T follicular helper cell (primary cell): ENCODE results near the gene ARHGDIG.

ENCODE experiments used
- DNase-seq: peaks from one replicate; pipeline ENCODE4 v3.0.0-alpha.2; 2020; ENCODE audit warnings: low read depth

Gene ARHGDIG

DNA sequence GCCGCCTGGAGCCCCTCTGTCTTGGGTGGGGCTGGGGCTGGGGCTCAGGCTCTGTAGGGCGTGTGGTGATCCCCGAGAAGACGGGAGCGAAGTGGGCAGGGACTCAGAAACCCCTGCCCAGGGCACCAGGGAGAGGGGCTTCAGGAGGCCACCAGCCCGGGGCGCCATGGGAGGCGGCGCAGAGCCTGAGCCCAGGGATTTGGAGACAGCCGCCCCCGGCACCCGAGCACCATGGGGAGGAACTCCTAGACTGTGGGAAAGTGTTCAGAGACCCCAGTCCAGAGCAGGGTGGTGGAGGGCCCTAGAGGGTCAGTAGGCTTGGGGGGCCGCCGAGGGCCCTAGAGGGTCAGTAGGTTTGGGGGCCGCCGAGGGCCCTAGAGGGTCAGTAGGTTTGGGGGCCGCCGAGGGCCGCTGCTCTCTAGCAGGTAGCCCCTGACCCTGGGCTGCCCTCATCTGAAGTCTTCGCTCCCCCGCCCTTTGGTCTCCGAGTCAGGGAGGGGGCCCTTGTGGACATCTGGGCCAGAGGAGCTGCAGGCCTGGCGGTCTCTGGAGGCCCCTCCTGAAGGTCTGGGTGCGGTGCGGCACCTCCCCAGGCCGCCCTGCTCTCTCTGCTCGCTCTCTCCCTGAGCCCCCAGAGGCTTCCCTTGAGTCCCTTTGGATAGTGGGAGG lies 734 bp downstream of the ARHGDIG start:
- DNase-seq, result no peak

DNA sequence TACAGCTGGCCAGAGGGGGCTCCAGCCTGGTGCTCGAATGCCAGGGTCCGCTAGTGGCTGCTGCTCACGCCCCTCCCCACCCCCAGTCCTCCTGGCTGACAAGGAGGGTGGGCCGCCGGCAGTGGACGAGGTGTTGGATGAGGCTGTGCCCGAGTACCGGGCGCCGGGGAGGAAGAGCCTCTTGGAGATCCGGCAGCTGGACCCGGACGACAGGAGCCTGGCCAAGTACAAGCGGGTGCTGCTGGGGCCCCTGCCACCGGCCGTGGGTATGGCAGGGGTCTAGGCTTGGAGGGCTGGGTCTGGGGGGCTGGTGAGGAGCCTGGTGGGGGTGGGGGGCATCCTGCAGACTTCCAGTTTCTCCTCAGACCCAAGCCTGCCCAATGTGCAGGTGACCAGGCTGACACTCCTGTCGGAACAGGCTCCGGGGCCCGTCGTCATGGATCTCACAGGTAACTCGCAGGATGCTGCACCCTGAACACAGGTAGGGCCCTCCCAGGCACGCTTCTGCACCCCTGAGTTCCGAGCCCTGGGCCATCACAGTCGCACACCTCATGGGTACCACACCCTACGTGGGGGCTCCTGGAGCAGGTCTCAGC lies 1.4 kb downstream of the ARHGDIG start:
- no peak for DNase-seq

DNA sequence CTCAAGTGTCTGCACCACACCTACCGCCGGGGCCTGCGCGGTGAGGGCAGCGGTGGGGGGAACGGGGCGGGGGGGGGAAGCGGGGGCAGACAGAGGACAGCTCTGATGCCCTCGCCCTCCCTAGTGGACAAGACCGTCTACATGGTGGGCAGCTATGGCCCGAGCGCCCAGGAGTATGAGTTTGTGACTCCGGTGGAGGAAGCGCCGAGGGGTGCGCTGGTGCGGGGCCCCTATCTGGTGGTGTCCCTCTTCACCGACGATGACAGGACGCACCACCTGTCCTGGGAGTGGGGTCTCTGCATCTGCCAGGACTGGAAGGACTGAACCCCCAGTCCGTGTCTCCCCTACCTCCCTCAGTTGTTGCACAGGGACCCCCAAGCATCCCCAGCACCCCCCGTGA lies 2.1 kb downstream of the ARHGDIG start:
- no peak for DNase-seq

DNA sequence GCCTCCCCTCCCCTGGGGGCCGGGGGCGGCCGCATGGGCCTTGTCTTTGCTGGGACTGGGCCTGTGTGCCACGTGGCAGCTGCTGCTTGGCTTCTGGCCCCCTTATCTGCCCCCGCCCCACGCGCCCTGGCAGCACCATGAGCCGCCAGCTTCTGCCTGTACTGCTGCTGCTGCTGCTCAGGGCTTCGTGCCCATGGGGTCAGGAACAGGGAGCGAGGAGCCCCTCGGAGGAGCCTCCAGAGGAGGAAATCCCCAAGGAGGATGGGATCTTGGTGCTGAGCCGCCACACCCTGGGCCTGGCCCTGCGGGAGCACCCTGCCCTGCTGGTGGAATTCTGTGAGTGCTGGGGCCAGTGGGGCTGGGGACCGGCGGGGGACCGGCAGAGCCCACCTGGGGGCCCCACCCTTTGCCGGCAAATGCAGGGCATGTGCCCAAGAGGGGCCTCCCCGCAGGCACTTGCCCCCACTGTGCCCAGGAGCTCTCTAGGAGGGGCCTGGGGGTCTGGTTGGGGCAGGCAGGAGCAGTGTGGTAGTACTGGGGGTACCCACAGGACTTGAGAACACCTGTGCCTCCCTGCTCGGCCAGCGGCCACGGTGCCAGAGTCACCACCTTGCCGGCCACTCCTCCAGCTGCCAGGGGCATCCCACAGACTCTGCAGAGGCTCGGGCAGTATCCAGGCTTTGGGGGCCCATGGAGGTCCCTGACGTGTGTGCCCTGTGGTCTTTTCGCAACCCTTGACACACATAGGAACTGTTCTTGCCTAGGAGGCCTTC lies 2.8 kb downstream of the ARHGDIG start, which contains the start of gene PDIA2:
Gene PDIA2, plus strand, starts transcription at position 132 of the 773 bp plus-strand sequence. Its CDS starts 6 bp downstream, at position 138.
- no peak for DNase-seq

DNA sequence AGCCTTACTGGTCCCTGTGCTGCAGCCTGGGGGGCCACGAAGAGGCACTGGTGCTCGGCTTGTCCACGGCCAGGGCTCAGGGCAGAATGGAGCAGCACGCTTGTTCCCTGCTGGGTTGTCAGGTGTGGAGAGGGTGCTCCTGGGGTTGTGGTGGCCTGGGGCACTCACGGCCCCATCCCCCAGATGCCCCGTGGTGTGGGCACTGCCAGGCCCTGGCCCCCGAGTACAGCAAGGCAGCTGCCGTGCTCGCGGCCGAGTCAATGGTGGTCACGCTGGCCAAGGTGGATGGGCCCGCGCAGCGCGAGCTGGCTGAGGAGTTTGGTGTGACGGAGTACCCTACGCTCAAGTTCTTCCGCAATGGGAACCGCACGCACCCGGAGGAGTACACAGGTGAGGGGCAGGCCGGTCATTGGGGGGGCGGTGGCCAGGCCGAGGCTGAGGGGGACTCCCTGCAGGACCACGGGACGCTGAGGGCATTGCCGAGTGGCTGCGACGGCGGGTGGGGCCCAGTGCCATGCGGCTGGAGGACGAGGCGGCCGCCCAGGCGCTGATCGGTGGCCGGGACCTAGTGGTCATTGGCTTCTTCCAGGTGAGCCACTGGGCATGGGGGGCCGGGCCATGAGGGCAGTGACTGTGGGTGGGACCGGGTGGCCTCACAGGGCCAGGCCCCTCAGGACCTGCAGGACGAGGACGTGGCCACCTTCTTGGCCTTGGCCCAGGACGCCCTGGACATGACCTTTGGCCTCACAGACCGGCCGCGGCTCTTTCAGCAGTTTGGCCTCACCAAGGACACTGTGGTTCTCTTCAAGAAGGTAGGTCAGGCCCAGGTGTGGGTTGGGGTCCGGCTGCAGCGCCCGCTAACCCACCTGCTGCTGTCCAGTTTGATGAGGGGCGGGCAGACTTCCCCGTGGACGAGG lies 4.1 kb downstream of the ARHGDIG start:
- DNase-seq, result no peak

DNA sequence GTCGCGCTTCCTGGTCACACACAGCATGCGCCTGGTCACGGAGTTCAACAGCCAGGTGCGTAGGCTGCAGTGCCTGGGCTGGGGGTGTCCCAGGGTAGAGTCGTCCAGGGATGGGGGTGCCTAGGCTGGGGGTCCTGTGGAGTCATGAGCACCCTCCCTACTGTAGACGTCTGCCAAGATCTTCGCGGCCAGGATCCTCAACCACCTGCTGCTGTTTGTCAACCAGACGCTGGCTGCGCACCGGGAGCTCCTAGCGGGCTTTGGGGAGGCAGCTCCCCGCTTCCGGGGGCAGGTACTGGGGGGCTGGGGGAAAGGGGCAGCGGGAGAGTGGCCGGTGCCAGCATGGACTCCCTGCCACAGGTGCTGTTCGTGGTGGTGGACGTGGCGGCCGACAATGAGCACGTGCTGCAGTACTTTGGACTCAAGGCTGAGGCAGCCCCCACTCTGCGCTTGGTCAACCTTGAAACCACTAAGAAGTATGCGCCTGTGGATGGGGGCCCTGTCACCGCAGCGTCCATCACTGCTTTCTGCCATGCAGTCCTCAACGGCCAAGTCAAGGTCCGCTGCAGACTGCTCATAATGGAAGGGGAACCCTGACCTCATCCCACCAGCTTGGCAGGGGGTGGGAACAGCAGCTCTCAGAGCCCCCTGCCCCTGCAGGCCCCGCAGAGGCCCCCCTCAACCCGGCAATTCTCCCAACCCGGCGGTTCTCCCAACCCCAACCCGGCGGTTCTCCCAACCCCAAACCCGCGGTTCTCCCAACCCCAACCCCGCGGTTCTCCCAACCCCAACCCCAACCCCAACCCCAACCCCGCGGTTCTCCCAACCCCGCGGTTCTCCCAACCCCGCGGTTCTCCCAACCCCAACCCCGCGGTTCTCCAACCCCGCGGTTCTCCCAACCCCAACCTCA lies 5.0 kb downstream of the ARHGDIG start:
- DNase-seq, result no peak

DNA sequence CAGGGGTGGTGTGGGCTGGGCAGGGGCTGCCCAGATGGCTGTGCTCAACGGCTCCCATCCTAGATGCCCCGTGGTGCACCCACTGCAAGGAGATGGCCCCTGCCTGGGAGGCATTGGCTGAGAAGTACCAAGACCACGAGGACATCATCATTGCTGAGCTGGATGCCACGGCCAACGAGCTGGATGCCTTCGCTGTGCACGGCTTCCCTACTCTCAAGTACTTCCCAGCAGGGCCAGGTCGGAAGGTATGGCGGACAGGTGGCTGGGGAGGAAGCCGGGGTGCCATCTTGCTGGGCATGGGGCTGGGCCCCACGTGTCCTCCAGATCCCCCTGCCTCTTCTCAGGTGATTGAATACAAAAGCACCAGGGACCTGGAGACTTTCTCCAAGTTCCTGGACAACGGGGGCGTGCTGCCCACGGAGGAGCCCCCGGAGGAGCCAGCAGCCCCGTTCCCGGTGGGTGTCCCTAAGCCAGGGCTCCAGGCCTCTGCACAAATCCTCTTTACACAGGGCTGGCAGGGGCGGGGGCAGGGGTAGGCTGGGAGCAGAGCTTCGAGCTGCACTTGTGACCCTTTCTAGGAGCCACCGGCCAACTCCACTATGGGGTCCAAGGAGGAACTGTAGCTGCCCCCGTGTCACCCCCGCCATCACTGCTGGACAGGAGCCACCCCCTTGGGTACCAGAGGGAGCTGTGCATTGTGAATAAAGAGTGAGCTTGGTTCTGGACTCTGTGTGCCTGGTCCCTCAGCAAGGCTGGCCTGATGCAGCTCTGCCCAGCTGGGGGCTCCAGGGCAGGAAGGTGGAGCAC lies 6.3 kb downstream of the ARHGDIG start:
- DNase-seq, result no peak

DNA sequence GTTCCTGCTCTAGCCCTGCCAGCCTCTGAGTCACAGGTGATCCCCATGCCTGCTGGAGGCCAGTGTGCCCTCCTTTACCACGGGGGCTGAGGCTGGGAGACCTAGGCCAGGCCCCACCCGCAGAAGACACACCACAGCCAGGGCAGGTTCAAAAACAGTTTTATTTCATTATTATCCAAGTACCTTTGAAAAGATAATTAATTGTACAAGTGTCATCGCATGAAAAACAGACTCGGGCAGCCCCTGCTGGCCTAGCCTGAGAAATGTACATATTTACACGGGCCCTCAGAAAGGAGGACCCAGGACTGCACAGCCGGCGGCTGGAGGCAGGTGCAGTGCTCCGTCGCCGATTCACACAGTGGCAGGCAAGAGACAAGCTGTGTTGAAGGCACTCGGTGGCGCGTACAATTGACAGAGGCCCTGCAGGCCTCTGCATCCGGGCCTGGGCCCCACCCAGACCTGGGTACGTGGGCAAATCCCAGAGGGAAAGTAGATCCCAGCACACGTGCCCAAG lies 7.0 kb downstream of the ARHGDIG start:
- DNase-seq, result no peak

DNA sequence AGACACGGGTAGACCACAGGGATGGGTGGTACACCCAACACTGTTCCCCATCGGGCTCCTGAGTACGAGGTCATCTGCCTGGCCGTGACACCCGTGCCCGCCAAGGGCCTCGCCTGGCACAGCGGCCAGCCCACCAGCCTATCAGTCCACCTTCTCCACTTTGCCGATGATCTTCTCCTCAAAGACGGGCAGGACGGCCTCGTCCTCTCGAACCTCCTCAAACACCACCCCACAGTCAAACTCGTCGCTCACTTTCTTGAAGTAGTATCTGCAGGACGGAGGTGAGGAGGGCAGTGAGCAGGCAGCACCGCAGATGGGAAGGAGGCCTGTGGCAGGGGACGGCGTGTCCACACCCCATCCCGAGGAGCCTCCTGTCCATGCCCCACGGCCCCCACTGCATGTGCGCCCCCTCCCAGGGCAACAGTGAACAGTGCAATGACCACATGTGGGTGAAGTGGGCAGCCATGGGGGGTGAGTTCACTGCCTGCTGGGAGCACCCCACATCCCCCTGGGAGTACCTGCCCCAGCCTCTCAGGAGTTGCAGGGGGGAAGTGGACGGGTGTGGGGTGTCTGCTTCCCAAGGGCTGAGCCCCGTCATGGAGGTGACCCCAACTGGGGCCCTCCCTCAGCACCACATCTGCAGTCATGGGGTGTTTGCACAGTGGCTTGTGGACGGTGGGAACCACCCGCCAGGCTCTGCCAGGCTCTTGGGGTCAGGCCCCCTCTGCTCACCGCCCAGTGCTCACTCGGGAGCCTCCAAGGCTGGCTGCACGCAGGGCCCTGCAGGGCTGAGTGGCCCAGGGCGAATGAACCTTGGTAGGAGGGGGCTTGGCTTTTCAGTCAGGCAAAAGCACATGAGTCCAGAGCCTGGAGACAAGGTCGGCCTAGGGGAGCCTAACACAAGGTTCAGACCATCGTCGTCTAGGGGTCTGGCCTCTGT lies 7.9 kb downstream of the ARHGDIG start:
- no peak for DNase-seq

DNA sequence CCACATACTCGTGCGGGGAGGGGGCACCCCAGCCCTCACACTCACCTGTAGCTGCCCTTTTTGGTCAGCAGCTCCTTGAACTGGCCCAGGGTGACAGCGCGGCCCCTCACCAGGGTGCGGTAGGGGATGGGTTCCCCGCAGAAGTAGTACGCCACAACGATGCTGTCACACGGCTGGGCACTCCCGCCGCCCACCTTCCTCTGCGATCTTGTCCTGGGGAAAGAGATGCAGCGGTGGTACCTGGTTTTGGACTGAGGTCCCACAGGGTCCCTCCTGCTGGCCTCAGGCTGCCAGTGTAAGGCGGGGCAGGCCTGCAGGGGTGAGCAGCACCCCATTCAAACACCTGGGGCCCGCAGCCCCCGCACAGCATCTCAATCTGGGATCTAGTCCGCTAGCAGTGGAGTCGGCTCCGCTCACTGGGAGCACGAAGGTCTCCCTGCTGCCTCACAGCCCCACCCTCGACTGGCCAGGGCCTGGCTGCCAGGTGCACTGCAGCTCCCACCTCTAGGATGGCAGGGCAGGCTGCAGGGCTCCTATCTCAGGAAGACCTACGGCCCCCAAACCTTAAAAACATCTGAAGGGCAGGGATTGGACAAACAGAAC lies 9.1 kb downstream of the ARHGDIG start:
- no peak for DNase-seq

DNA sequence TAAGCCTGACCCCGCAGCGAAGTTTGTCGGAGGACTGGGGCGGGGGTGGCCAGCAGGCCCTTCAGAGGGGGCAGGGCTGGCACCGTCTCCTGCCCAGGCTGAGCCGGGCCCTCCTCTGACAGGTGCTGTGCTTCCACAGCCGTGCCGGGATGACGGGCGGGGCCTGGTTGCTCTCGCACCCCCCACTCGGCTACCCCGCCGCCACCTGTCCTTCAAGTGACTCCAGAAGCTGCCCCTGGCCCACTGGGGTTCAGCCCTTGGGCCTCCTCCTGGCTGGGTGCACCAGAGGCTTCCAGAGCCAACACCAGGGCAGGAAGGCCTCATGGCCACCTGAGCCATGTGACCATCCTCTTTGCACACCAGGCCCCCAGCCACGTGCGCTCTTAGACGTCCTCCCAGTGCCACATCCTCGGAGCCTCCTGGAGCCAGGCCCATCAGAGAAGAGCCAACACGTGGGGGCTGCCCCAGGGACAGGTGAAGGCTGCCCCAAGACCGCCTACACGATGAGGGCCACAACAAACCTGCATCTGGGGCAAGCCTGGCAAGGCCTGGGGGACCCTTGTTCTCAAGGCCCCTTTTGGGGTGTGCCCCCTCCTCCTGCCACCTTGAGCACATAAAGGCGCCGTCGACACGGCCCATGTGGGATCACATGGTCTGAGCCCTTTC lies 9.8 kb downstream of the ARHGDIG start:
- no peak for DNase-seq

DNA sequence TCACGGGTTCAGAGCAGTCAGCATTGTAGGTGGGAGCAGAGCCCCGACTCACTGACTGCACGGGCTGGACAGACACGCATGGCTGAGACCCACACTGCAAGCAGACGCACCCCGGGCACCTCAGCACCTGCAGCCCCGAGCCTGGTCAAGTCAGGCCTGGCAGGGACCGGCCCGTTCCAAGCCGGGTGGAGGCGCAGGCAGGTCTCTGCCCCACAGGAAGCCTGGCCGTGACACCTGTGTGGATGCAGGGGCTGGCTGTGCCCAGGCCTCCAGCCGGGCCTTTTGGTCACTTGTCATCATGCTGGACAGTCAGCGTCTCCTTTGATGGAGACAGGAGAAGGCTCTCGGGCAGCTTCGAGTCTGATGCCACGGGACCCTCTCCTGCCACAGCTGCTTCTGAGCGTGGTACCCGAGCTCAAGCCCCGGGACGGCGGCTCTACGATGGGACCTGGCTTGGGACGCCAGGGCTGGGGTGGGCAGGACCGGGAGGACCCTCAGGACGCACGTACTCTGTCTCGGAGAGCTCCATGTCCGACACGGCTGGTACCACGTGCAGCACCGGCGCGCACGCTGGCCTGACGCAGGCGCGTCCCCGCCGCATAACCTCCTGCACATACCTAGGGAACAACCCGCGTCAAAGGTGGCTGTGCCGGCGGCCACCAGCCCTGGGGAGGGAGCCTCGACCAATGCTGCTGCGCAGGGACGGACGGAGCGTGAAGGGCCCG lies 10.5 kb downstream of the ARHGDIG start:
- DNase-seq, result no peak

DNA sequence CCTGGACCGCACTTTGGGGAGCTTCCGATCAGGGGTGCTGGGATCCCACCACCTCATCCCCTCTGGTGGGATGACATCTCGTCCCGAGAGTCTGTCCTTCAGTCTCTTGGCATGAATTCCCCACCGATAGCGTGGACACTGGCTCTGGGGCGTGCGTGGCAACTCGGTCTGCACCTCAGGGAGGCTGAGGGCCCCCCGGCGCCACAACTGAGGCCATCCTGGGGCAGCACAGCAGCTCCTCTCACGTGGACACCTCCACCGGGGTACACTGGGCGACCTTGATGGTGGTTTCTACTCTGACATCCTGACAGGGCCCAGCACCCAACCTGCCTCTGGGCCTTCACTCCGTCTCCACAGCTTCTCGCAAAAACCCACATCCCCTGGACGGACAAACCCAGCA lies 11.1 kb downstream of the ARHGDIG start:
- no peak for DNase-seq

DNA sequence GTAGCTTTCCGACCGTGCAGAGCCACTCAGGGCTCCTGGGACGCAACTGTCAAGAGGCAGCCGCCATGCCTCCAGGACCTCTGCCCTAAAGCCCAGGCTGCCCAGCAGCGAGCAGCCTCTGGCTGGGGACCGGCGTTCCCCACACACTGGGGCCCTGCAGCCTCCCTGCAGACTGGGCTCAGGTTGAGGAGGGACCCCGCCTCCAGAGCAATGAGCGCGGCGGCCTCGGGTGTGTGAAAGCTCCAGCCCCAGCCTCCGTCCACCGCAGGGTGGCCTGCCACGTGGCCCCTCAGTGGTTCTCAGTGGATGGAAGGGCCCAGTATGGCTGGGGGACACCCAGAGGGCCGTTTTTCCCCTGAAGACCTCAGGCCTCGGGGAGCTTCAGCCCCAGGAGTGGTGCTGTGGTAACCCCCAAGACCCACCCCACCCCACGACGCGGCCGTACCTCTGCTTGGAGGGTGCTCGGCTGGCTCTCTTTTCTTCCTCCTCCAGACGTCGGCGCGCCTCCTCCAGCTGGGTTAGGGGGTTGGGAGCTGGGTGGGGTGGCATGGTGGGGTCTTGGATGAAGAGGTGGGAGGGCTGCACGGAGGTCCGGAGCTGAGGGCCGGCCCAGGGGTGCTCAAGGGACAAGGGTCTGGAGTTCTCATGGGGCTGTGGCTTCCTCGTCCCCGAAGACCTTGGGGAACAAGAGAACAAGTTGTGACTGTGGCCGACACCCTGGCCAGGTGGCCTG lies 12.8 kb downstream of the ARHGDIG start:
- no peak for DNase-seq

DNA sequence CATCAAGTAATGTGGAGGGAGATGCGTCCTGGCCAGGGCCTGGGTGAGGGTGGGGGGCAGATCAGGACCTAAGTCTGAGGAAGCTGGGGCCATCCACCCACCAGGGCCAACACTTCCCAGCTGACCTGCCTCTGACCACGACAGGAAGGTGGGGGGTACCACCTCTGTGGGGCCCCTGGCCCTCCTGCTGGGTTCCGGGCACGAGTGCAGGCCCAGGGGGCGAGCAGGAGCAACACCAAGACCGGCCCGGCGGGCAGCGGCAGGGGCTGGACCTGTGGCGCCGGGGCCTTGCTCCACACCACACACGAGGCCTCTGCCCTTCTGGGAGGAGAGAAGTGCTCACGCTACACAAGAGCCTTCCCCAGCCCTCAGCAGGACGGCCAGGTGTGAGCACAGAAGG lies 15.9 kb downstream of the ARHGDIG start:
- DNase-seq, result no peak

DNA sequence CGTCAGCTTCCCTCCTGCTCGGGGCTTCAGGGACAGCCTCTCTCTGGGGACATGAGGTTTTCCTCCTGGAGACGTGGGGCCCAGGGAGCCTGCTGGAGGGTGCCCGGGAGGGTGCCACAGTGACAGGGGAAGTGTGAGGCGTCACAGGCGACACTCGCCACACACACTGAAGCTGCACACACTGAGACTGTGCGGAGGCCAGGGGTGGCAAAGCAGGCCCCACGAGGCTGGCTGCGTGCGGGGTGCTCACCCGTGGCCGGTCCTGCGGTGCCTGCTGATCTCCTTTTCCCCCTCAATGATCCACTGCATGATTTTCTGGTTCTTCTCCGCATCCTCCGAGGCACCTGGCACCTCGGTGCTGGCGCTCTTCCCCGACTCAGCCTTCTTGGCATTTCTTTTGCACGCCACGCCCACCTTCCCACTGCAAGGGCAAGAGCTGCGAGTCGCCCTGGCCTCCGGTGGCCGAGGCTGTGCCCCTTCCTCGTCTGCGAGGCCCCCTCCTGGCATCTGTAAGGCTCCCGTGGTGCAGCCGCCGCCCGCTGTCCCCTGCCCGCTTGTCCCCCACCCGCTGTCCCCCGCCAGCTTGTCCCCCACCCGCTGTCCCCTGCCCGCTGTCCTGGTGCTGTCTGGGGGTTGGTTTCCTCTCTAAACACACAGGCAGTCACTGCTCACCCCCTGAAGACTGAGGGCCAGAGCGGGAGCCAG lies 16.6 kb downstream of the ARHGDIG start:
- no peak for DNase-seq
